Activated T-cell treated with anti-CD3 and anti-CD28 coated beads, Interleukin-2, amount 50 U/mL, for 48 hours (primary cell): Measurements from ENCODE around the gene SYT8.
"Not testable (repeated sequence)": the region's sequence is repeated elsewhere in the genome, so short reads cannot be mapped to it uniquely, and the experiment has no call there.

ENCODE experiments used
- DNase-seq, 2 experiments: peaks; one replicate each; pipeline ENCODE4 v3.0.0-alpha.2; 2020

Gene SYT8

GRCh38 chr11:1834779-1835670, at the start of gene SYT8:
Gene SYT8 (plus strand): TSS chr11:1834990. CDS start chr11:1835106, 116 bp downstream.
- DNase-seq: peak in 1 of 2 experiments; percentile 19

GRCh38 chr11:1785749-1786413, 48.9 kb upstream of the SYT8 start:
- DNase-seq: no peak

- DNase-seq: no peak
Measured at GRCh38 chr11:1786466-1786865, 48.3 kb upstream of the SYT8 start.

GRCh38 chr11:1791912-1792311, 42.9 kb upstream of the SYT8 start:
- DNase-seq: no peak

GRCh38 chr11:1792461-1792860, 42.3 kb upstream of the SYT8 start:
- no peak for DNase-seq

GRCh38 chr11:1793081-1793480, 41.7 kb upstream of the SYT8 start:
- no peak for DNase-seq

- DNase-seq: no peak
Measured at GRCh38 chr11:1796413-1797011, 38.3 kb upstream of the SYT8 start.

- DNase-seq: no peak
Measured at GRCh38 chr11:1797391-1798125, 37.2 kb upstream of the SYT8 start.

GRCh38 chr11:1803246-1803645, 31.5 kb upstream of the SYT8 start:
- DNase-seq: no peak

GRCh38 chr11:1803835-1804519, 30.8 kb upstream of the SYT8 start:
- DNase-seq: not testable (repeated sequence)

- DNase-seq: no peak
Measured at GRCh38 chr11:1805525-1805924, 29.3 kb upstream of the SYT8 start.

- DNase-seq: no peak
Measured at GRCh38 chr11:1807264-1807995, 27.4 kb upstream of the SYT8 start.

- DNase-seq: no peak
Measured at GRCh38 chr11:1810761-1811160, 24.0 kb upstream of the SYT8 start.

- DNase-seq: no peak
Measured at GRCh38 chr11:1812274-1812673, 22.5 kb upstream of the SYT8 start.

GRCh38 chr11:1812801-1813200, 22.0 kb upstream of the SYT8 start:
- no peak for DNase-seq

GRCh38 chr11:1813356-1813755, 21.4 kb upstream of the SYT8 start:
- DNase-seq: not testable (repeated sequence)

- DNase-seq: no peak
Measured at GRCh38 chr11:1814691-1815090, 20.1 kb upstream of the SYT8 start.

GRCh38 chr11:1815311-1815710, 19.5 kb upstream of the SYT8 start:
- no peak for DNase-seq

- no peak for DNase-seq
Measured at GRCh38 chr11:1815751-1816150, 19.0 kb upstream of the SYT8 start.

GRCh38 chr11:1817000-1817399, 17.8 kb upstream of the SYT8 start:
- DNase-seq: no peak

GRCh38 chr11:1817511-1817910, 17.3 kb upstream of the SYT8 start:
- DNase-seq: no peak

GRCh38 chr11:1819074-1819473, 15.7 kb upstream of the SYT8 start:
- no peak for DNase-seq
